Keratinocyte (primary cell): ENCODE data around the gene SBK2. TPM values are rescaled to one million over a fixed set of nuclear protein-coding genes. Genes with fewer than 3 reads are reported as not detected.

ENCODE experiments used
- DNase-seq: peaks from one replicate; pipeline ENCODE4 v3.0.0-alpha.2; 2011; ENCODE audit warnings: low read depth, missing footprints, low spot score
- FAIRE-seq: peaks from 2 replicates; lab custom pipeline; 2011; peaks lifted over from hg19 to GRCh38; lab: Jason Lieb, UNC
- H2AFZ ChIP-seq: 2 replicates; pipeline ENCODE4 v1.6.0; 2012; ENCODE audit warnings: low read length, control low read depth, inconsistent platforms; ENCODE audit not compliant: control insufficient read depth
- H3K27ac ChIP-seq: 2 replicates; pipeline ENCODE4 v1.5.1; 2011; ENCODE audit warnings: low read length; ENCODE audit not compliant: control insufficient read depth, insufficient read depth
- H3K27me3 ChIP-seq: 3 replicates; pipeline ENCODE4 v1.6.0; 2011; ENCODE audit warnings: low read length; ENCODE audit not compliant: control insufficient read depth, insufficient read depth; ENCODE audit errors: extremely low read depth
- H3K36me3 ChIP-seq, 2 experiments: 2 replicates in 1 of 2; 3 replicates in 1 of 2; pipeline ENCODE4 v1.5.1; 2011; ENCODE audit warnings: low read length in 2 of 2, mild to moderate bottlenecking in 1 of 2; ENCODE audit not compliant: control insufficient read depth in 2 of 2, insufficient read depth in 2 of 2; ENCODE audit errors: extremely low read depth in 1 of 2
- H3K4me1 ChIP-seq: 3 replicates; pipeline ENCODE4 v1.5.1; 2011; ENCODE audit warnings: low read length; ENCODE audit not compliant: control insufficient read depth, insufficient read depth; ENCODE audit errors: extremely low read depth
- H3K4me2 ChIP-seq: 3 replicates; pipeline ENCODE4 v1.6.0; 2011; ENCODE audit warnings: low read depth, low read length; ENCODE audit not compliant: control insufficient read depth, insufficient read depth; ENCODE audit errors: extremely low read depth
- H3K4me3 ChIP-seq, 3 experiments: fragments of 200-600 bp in 1 of 3; sonication (generic) in 1 of 3; 2 replicates in 2 of 3; 3 replicates in 1 of 3; pipeline ENCODE4 v1.5.1; 2011 to 2016; ENCODE audit warnings: low read length in 3 of 3, mild to moderate bottlenecking in 3 of 3, control low read depth in 2 of 3, inconsistent platforms in 1 of 3, low read depth in 1 of 3, mixed read lengths in 1 of 3, mixed run types in 1 of 3, moderate library complexity in 1 of 3; ENCODE audit not compliant: control insufficient read depth in 2 of 3, insufficient read depth in 2 of 3; ENCODE audit errors: extremely low read depth in 1 of 3
- H3K79me2 ChIP-seq: 2 replicates; pipeline ENCODE4 v1.6.0; 2012; ENCODE audit warnings: low read length; ENCODE audit not compliant: control insufficient read depth, insufficient read depth
- H3K9ac ChIP-seq: 3 replicates; pipeline ENCODE4 v1.6.0; 2011; ENCODE audit warnings: low read length; ENCODE audit not compliant: control insufficient read depth, insufficient read depth; ENCODE audit errors: extremely low read depth
- H3K9me1 ChIP-seq: 3 replicates; pipeline ENCODE4 v1.6.0; 2011; ENCODE audit warnings: low read length; ENCODE audit not compliant: control insufficient read depth, insufficient read depth; ENCODE audit errors: extremely low read depth
- H3K9me3 ChIP-seq: 2 replicates; pipeline ENCODE4 v1.5.1; 2012; ENCODE audit warnings: low read depth, low read length; ENCODE audit not compliant: control insufficient read depth
- H4K20me1 ChIP-seq: 3 replicates; pipeline ENCODE4 v1.6.0; 2011; ENCODE audit warnings: low read length; ENCODE audit not compliant: control insufficient read depth, insufficient read depth; ENCODE audit errors: extremely low read depth
- CTCF ChIP-seq, 3 experiments: IDR thresholded peaks in 1 of 3; conservative IDR thresholded peaks in 1 of 3; optimal IDR thresholded peaks in 1 of 3; 2 replicates in 2 of 3; 3 replicates in 1 of 3; pipeline versions ENCODE3 to v1.5.1; 2011; ENCODE audit warnings: low read length in 3 of 3, mild to moderate bottlenecking in 3 of 3, moderate library complexity in 2 of 3, control low read depth in 1 of 3, inconsistent platforms in 1 of 3; ENCODE audit not compliant: insufficient read depth in 2 of 3; ENCODE audit errors: extremely low read depth in 1 of 3
- EZH2 ChIP-seq: IDR thresholded peaks from one replicate; pipeline ENCODE4 v1.6.1; 2012; ENCODE audit warnings: inconsistent platforms, mild to moderate bottlenecking, low read length, moderate library complexity
- dilution Hi-C: fragments of 300-500 bp; cut with MboI; formaldehyde crosslinking; loops from one replicate; pipeline ENCODE4 v1.7.0; 2020; ENCODE audit warnings: low sequenced_read_pairs; ENCODE audit not compliant: extremely low pct_ligation_motif_present
- polyA plus RNA-seq, 5 experiments: library from polyadenylated mRNA; depleted of rRNA in 3 of 5; stranded (reverse) in 3 of 5; stranded (forward) in 1 of 5; unstranded in 1 of 5; fragments of >200 nt; gene quantifications; 1 replicate in 1 of 5; 2 replicates in 3 of 5; 3 replicates in 1 of 5; pipeline versions ENCODE4 v1.2.1 to v1.2.3, GENCODE V29; 2011 to 2012; ENCODE audit warnings: missing spikeins in 2 of 5, low read depth in 1 of 5, low replicate concordance in 1 of 5

SBK2 gene
- polyA plus RNA-seq, 1 donor (not counting 4 experiments of a cell fraction or from before 2014, with no cell fraction given) = not detected

DNA sequence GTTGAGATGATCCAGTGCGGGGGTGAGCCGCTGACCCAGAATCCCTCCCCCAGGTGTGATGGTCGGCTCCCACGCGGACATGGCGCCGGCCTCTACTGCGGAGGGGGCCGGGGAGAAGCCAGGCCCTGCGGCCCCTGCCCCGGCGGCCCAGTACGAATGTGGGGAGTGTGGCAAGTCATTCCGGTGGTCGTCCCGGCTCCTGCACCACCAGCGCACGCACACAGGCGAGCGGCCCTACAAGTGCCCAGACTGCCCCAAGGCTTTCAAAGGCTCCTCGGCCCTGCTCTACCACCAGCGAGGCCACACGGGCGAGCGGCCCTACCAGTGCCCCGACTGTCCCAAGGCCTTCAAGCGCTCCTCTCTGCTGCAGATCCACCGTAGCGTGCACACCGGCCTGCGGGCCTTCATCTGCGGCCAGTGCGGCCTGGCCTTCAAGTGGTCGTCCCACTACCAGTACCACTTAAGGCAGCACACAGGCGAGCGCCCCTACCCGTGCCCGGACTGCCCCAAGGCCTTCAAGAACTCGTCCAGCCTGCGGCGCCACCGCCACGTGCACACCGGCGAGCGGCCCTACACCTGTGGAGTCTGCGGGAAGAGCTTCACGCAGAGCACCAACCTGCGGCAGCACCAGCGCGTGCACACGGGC is 55.7 kb downstream of the SBK2 start:
- dilution Hi-C loops = no loop called here
- Histone ChIP-seq H3K36me3 (peaks cover 0 to 4% of the 10 kb centered on the region in 2 experiments), H4K20me1 (no peaks in the 10 kb centered on the region), H3K9ac (no peak overlapping the region), H3K9me3 (no peaks in the 10 kb centered on the region), H3K4me3 (no peak overlapping the region), H3K79me2 (peaks cover 22% of the 10 kb centered on the region), H3K27ac (no peak overlapping the region), H3K27me3 (no peaks in the 10 kb centered on the region), H3K4me1 (peaks cover 15% of the 10 kb centered on the region), H3K4me2 (no peak overlapping the region), H3K9me1 (no peaks in the 10 kb centered on the region), H2AFZ (no peak overlapping the region)
- FAIRE-seq (no peak), DNase-seq (no peak)
- TF ChIP-seq CTCF (optimal IDR thresholded peaks at IDR 0.05 in 1 of 3, IDR thresholded peaks at IDR 0.05 in 1 of 3, conservative IDR thresholded peaks at IDR 0.05 in 1 of 3; ENCODE audit: extremely low read depth in 1 of 3, insufficient read depth in 2 of 3, low read length in 3 of 3) = no peak
- TF ChIP-seq EZH2 = no peak

DNA sequence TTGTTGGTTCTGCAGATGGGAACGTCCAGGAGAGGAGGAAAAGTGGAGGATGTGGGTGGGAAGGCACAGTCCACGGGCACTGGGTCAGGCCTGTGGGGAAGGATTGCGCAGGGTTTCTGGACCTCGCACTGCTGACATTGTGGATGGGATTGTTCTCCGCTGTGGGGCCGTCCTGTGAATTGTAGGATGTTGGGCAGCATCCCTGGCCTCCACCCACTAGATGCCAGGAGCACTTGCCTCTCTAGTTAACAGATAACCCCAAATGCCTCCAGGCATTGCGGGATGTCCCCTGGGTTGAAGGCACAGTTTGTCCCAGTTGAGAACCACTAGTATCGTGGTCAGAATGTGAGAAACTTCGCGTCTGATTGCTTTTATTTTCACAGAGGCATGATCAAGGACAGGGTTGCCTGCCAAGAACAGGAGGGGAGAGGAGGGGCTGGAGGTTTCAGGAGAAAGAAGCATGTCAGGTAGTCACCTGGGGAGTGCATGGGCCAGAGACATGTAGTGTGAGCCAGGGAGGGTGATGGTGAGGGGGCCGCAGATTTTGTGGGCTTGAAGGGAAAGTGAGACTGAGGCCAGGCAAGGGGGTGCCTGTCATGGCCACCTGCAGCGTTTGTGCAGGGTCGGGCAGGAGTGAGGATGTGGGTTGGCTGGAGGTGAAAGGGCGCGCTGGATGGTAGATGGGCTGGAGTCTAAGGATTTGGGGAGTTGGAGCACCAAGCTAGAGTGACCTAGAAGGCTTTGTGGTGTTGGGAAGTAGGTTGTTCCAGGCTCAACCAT is 57.3 kb downstream of the SBK2 start:
- peaks cover 22% of the 10 kb centered on the region for H3K79me2 ChIP-seq
- H2AFZ ChIP-seq = no peak overlapping the region
- TF ChIP-seq CTCF (optimal IDR thresholded peaks at IDR 0.05 in 1 of 3, IDR thresholded peaks at IDR 0.05 in 1 of 3, conservative IDR thresholded peaks at IDR 0.05 in 1 of 3; ENCODE audit: extremely low read depth in 1 of 3, insufficient read depth in 2 of 3, low read length in 3 of 3) = no peak
- no peak for TF ChIP-seq EZH2
- no peaks in the 10 kb centered on the region for H3K27me3 ChIP-seq
- dilution Hi-C loops = no loop called here
- FAIRE-seq (no peak), DNase-seq (no peak)
- H3K9ac ChIP-seq = no peak overlapping the region
- H3K4me1 ChIP-seq = peaks cover 22% of the 10 kb centered on the region
- H4K20me1 ChIP-seq = no peaks in the 10 kb centered on the region
- no peaks in the 10 kb centered on the region for H3K9me3 ChIP-seq
- no peak overlapping the region for H3K4me2 ChIP-seq
- H3K27ac ChIP-seq = no peak overlapping the region
- no peaks in the 10 kb centered on the region for H3K9me1 ChIP-seq
- H3K4me3 ChIP-seq = no peak overlapping the region
- no peaks in the 10 kb centered on the region for H3K36me3 ChIP-seq
